ENCODE data around the gene SLC25A19. TPM values are rescaled to one million over a fixed set of nuclear protein-coding genes. Genes with fewer than 3 reads are reported as not detected.

Gene SLC25A19
- total and polyA plus RNA-seq, 2 experiments from 2014 or later, result 17.9 to 22.4 TPM

DNA sequence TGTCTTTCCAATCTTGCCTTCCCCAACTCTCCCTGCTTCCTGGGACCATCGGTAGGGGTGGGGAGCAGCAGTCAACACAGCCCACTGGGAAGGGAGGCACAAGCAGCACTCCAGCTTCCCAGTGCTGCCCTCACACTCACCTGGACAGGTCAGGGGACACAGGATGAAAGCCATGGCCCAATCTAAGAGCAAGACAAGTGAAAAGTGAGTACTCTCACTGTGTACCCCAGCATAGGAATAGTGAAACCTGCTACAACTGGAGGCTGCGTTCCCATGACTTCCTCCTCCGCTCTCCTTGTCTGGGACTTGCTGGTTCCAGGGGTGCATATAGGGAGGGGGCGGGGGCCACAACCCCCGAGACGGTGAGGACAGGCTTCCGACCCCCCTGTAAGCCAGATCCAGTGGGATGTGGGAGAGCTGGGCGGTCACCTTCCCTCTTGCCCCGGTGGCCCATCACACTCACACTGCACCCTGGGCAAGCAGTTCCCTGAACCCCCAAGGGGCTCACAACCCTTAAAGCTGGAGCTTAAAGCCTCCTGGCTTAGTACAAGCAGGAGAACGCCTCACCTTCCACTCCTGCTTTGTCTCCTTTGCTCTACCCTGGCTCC is 29.5 kb upstream of the SLC25A19 start:
- TF ChIP-seq, protein P1, sequence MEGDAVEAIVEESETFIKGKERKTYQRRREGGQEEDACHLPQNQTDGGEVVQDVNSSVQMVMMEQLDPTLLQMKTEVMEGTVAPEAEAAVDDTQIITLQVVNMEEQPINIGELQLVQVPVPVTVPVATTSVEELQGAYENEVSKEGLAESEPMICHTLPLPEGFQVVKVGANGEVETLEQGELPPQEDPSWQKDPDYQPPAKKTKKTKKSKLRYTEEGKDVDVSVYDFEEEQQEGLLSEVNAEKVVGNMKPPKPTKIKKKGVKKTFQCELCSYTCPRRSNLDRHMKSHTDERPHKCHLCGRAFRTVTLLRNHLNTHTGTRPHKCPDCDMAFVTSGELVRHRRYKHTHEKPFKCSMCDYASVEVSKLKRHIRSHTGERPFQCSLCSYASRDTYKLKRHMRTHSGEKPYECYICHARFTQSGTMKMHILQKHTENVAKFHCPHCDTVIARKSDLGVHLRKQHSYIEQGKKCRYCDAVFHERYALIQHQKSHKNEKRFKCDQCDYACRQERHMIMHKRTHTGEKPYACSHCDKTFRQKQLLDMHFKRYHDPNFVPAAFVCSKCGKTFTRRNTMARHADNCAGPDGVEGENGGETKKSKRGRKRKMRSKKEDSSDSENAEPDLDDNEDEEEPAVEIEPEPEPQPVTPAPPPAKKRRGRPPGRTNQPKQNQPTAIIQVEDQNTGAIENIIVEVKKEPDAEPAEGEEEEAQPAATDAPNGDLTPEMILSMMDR (conservative IDR thresholded peaks at IDR 0.05; ENCODE audit: low read depth in 2 of 2), result no peak
- TF ChIP-seq NANOG (IDR thresholded peaks at IDR 0.05; ENCODE audit: borderline replicate concordance), result no peak
- TF ChIP-seq CREB1 (CRISPR knock-in tag; IDR thresholded peaks at IDR 0.05; ENCODE audit: low read depth), result no peak
- TF ChIP-seq EZH2phosphoT487 (IDR thresholded peaks at IDR 0.05; ENCODE audit: unreplicated experiment), result no peak
- TF ChIP-seq, protein P2, sequence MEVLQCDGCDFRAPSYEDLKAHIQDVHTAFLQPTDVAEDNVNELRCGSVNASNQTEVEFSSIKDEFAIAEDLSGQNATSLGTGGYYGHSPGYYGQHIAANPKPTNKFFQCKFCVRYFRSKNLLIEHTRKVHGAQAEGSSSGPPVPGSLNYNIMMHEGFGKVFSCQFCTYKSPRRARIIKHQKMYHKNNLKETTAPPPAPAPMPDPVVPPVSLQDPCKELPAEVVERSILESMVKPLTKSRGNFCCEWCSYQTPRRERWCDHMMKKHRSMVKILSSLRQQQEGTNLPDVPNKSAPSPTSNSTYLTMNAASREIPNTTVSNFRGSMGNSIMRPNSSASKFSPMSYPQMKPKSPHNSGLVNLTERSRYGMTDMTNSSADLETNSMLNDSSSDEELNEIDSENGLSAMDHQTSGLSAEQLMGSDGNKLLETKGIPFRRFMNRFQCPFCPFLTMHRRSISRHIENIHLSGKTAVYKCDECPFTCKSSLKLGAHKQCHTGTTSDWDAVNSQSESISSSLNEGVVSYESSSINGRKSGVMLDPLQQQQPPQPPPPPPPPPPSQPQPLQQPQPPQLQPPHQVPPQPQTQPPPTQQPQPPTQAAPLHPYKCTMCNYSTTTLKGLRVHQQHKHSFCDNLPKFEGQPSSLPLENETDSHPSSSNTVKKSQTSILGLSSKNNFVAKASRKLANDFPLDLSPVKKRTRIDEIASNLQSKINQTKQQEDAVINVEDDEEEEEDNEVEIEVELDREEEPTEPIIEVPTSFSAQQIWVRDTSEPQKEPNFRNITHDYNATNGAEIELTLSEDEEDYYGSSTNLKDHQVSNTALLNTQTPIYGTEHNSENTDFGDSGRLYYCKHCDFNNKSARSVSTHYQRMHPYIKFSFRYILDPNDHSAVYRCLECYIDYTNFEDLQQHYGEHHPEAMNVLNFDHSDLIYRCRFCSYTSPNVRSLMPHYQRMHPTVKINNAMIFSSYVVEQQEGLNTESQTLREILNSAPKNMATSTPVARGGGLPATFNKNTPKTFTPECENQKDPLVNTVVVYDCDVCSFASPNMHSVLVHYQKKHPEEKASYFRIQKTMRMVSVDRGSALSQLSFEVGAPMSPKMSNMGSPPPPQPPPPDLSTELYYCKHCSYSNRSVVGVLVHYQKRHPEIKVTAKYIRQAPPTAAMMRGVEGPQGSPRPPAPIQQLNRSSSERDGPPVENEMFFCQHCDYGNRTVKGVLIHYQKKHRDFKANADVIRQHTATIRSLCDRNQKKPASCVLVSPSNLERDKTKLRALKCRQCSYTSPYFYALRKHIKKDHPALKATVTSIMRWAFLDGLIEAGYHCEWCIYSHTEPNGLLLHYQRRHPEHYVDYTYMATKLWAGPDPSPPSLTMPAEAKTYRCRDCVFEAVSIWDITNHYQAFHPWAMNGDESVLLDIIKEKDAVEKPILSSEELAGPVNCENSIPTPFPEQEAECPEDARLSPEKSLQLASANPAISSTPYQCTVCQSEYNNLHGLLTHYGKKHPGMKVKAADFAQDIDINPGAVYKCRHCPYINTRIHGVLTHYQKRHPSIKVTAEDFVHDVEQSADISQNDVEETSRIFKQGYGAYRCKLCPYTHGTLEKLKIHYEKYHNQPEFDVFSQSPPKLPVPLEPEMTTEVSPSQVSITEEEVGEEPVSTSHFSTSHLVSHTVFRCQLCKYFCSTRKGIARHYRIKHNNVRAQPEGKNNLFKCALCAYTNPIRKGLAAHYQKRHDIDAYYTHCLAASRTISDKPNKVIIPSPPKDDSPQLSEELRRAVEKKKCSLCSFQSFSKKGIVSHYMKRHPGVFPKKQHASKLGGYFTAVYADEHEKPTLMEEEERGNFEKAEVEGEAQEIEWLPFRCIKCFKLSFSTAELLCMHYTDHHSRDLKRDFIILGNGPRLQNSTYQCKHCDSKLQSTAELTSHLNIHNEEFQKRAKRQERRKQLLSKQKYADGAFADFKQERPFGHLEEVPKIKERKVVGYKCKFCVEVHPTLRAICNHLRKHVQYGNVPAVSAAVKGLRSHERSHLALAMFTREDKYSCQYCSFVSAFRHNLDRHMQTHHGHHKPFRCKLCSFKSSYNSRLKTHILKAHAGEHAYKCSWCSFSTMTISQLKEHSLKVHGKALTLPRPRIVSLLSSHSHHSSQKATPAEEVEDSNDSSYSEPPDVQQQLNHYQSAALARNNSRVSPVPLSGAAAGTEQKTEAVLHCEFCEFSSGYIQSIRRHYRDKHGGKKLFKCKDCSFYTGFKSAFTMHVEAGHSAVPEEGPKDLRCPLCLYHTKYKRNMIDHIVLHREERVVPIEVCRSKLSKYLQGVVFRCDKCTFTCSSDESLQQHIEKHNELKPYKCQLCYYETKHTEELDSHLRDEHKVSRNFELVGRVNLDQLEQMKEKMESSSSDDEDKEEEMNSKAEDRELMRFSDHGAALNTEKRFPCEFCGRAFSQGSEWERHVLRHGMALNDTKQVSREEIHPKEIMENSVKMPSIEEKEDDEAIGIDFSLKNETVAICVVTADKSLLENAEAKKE (CRISPR knock-in tag; IDR thresholded peaks at IDR 0.05), result no peak
- no peak for TF ChIP-seq POLR2AphosphoS5 (IDR thresholded peaks at IDR 0.05; ENCODE audit: low read depth)
- no peak for TF ChIP-seq EZH2 (IDR thresholded peaks at IDR 0.05; ENCODE audit: low read depth, unreplicated experiment)
- no peak for TF ChIP-seq JUNB (IDR thresholded peaks at IDR 0.05; ENCODE audit: unreplicated experiment)
- TF ChIP-seq, protein P3, sequence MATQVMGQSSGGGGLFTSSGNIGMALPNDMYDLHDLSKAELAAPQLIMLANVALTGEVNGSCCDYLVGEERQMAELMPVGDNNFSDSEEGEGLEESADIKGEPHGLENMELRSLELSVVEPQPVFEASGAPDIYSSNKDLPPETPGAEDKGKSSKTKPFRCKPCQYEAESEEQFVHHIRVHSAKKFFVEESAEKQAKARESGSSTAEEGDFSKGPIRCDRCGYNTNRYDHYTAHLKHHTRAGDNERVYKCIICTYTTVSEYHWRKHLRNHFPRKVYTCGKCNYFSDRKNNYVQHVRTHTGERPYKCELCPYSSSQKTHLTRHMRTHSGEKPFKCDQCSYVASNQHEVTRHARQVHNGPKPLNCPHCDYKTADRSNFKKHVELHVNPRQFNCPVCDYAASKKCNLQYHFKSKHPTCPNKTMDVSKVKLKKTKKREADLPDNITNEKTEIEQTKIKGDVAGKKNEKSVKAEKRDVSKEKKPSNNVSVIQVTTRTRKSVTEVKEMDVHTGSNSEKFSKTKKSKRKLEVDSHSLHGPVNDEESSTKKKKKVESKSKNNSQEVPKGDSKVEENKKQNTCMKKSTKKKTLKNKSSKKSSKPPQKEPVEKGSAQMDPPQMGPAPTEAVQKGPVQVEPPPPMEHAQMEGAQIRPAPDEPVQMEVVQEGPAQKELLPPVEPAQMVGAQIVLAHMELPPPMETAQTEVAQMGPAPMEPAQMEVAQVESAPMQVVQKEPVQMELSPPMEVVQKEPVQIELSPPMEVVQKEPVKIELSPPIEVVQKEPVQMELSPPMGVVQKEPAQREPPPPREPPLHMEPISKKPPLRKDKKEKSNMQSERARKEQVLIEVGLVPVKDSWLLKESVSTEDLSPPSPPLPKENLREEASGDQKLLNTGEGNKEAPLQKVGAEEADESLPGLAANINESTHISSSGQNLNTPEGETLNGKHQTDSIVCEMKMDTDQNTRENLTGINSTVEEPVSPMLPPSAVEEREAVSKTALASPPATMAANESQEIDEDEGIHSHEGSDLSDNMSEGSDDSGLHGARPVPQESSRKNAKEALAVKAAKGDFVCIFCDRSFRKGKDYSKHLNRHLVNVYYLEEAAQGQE (IDR thresholded peaks at IDR 0.05; ENCODE audit: unreplicated experiment), result no peak
- no peak for TF ChIP-seq STAT1 (IDR thresholded peaks at IDR 0.05; ENCODE audit: unreplicated experiment)
- TF ChIP-seq ZNF114 (CRISPR knock-in tag; IDR thresholded peaks at IDR 0.05), result no peak
- TF ChIP-seq, protein P4, sequence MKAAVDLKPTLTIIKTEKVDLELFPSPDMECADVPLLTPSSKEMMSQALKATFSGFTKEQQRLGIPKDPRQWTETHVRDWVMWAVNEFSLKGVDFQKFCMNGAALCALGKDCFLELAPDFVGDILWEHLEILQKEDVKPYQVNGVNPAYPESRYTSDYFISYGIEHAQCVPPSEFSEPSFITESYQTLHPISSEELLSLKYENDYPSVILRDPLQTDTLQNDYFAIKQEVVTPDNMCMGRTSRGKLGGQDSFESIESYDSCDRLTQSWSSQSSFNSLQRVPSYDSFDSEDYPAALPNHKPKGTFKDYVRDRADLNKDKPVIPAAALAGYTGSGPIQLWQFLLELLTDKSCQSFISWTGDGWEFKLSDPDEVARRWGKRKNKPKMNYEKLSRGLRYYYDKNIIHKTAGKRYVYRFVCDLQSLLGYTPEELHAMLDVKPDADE (IDR thresholded peaks at IDR 0.05), result no peak
- TF ChIP-seq ZNF331 (CRISPR knock-in tag; IDR thresholded peaks at IDR 0.05; ENCODE audit: low read depth), result no peak
- Mint-ChIP-seq H3K36me3 (ENCODE audit: low read depth) (peaks cover 31% of the 10 kb centered on the region), H3K27ac (0 out of 2 replicates have a peak overlapping the region, but pooled peaks have one; percentile 20), H3K4me3 (no peak overlapping the region), H3K27me3 (ENCODE audit: insufficient read depth, low read depth, poor library complexity) (peaks cover 12% of the 10 kb centered on the region), H3K4me1 (peaks cover 13% of the 10 kb centered on the region), H3K9me3 (no peaks in the 10 kb centered on the region)
- peaks cover 15% of the 10 kb centered on the region; the same call in 1 of the 2 replicates for H3F3A ChIP-seq (replicated peaks; ENCODE audit: low read depth)
- H2AFZ ChIP-seq, result no peak overlapping the region
- H3K79me2 ChIP-seq (replicated peaks; ENCODE audit: insufficient read depth), result peaks cover 7% of the 10 kb centered on the region; the same call in 1 of the 2 replicates
- H3K9me2 ChIP-seq (ENCODE audit: insufficient read depth), result no peaks in the 10 kb centered on the region
- DNase-seq (ENCODE audit: low spot score) (no peak), ATAC-seq (no peak)
- peak overlapping the region; percentile 65 for H3K27ac ChIP-seq (ENCODE audit: low read depth)
- peaks cover 3% of the 10 kb centered on the region; the same call in 1 of the 2 replicates for H4K20me1 ChIP-seq (replicated peaks; ENCODE audit: insufficient read depth)
- H3K27me3 ChIP-seq (ENCODE audit: insufficient read depth), result no peaks in the 10 kb centered on the region
- H3K4me2 ChIP-seq, result no peak overlapping the region
- peaks cover 11% of the 10 kb centered on the region for H3K4me1 ChIP-seq (ENCODE audit: insufficient read depth)
- H3K36me3 ChIP-seq (ENCODE audit: insufficient read depth), result peaks cover 20% of the 10 kb centered on the region
- H3K4me3 ChIP-seq, result no peak overlapping the region

Data from GM23338 (cell line).